ENCODE data around the gene C22orf39. TPM values are rescaled to one million over a fixed set of nuclear protein-coding genes. Genes with fewer than 3 reads are reported as not detected.
A peak's percentile ranks its signal among the peaks of the same experiment; 100 is the strongest.

The C22orf39 gene
- total and polyA plus RNA-seq, 10 of the 15 experiments (the other 5 are each of a cell fraction or from before 2014, with no cell fraction given), result 6.7 to 47.0 (median 26.5) TPM

DNA sequence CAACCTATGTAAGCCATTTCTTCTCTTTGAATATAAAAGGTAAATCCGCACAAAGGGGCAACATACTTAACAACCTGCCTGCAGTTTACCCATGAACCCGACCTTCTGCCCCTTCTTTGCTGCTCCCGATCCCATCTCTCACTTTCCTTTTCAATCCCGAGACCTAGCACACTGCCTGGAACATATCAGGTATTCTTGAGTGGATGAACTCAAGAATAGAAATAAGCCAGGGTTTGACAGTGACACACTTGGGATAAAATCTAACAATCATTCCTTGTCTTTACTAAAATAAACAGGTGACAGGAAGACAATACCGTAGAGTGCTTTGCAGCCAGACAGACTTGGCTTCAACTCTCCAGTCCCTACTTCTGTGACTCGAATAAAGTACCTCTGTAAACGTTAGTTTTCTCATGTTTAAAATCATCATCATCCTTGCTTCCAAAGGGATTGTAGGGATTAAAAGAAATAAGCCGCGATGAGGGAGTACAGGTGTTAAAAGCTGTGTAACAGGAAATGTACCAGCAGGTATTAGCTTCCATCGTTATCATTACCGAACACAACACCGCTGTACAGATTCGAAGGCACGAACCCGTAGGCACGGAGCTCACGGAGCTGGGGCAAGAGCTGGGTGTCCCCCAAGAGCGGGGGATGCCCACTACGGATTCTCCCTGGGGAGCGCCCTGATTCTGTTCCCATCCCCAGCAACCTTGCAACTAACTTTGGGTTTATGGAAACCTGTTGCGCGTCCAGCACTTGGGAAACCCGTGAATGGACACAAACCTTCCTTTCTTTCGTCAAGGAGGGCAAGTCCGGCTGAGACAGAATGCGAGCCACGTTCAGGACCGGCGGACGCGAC is 30.8 kb upstream of the C22orf39 start (continued):
- TF ChIP-seq, protein P1, sequence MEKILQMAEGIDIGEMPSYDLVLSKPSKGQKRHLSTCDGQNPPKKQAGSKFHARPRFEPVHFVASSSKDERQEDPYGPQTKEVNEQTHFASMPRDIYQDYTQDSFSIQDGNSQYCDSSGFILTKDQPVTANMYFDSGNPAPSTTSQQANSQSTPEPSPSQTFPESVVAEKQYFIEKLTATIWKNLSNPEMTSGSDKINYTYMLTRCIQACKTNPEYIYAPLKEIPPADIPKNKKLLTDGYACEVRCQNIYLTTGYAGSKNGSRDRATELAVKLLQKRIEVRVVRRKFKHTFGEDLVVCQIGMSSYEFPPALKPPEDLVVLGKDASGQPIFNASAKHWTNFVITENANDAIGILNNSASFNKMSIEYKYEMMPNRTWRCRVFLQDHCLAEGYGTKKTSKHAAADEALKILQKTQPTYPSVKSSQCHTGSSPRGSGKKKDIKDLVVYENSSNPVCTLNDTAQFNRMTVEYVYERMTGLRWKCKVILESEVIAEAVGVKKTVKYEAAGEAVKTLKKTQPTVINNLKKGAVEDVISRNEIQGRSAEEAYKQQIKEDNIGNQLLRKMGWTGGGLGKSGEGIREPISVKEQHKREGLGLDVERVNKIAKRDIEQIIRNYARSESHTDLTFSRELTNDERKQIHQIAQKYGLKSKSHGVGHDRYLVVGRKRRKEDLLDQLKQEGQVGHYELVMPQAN (conservative IDR thresholded peaks at IDR 0.05), result no peak; the same call in 1 of the 2 replicates
- TF ChIP-seq NR2C1 (IDR thresholded peaks at IDR 0.05), result no peak

DNA sequence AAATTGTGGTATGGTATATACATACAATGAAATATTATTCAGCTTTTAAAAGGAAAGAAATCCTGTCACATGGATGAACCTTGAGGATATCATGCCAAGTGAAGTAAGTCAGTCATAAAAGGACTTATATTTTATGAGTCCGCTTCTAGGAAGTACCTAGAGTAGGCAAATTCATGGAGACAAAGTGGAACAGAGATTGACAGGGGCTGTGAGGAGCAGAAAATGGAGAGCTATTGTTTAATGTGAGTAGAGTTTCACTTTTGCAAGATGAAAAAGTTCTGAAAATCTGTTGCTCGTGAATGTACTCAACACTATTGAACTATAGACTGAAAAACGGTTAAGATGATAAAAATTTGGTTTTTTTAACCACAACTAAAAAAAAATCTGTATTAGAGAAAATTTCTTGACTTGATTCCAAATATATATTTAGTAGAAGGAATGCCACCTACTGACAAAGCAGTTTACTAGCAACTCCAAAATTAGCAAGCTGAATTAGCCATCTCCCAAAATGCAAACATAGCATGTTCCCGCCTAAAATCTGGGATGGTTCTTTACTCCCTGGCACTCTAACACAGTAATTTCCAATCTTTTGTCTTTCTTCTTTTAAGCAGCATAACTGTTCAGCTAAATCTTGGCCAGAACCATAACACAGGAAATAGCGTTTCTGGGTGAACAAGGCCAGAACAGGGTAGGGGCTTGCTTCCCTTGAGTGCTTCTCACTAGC is 30.0 kb upstream of the C22orf39 start:
- 15% methylated on average over 5 of the region's 5 CpGs for WGBS (ENCODE audit: insufficient coverage, insufficient replicate concordance, low lambda C conversion rate, missing lambda C conversion rate)
- Histone ChIP-seq H3K9me3 (replicated peaks; ENCODE audit: control insufficient read depth, insufficient read depth, low read length) (no peaks in the 10 kb centered on the region), H3K4me3 (peak overlapping the region; percentile 97), H3K4me1 (ENCODE audit: control insufficient read depth, insufficient read depth, low read length) (no peaks in the 10 kb centered on the region), H3K36me3 (ENCODE audit: control insufficient read depth in 2 of 2, insufficient read depth in 2 of 2, low read length in 1 of 2) (peaks cover 12 to 19% of the 10 kb centered on the region in 2 experiments; a peak in 2 of 4 replicates), H2AFZ (ENCODE audit: control insufficient read depth, low read depth, low read length) (no peak overlapping the region; the same call in 1 of the 2 replicates), H4K20me1 (ENCODE audit: control insufficient read depth, insufficient read depth) (no peaks in the 10 kb centered on the region; the same call in 1 of the 2 replicates), H3K79me2 (ENCODE audit: control insufficient read depth, insufficient read depth, low read length) (peaks cover 39% of the 10 kb centered on the region), H3K4me2 (ENCODE audit: control insufficient read depth, insufficient read depth) (peak overlapping the region; percentile 79), H3K9ac (ENCODE audit: control insufficient read depth, insufficient read depth, low read length) (peak overlapping the region; percentile 80), H3K27me3 (replicated peaks in 1 of 2; ENCODE audit: control insufficient read depth in 2 of 2, insufficient read depth in 2 of 2, low read length in 1 of 2) (no peaks in the 10 kb centered on the region), H3K27ac (ENCODE audit: control insufficient read depth, insufficient read depth) (peak overlapping the region; percentile 97; the same call in 1 of the 2 replicates)
- TF ChIP-seq, protein P2, sequence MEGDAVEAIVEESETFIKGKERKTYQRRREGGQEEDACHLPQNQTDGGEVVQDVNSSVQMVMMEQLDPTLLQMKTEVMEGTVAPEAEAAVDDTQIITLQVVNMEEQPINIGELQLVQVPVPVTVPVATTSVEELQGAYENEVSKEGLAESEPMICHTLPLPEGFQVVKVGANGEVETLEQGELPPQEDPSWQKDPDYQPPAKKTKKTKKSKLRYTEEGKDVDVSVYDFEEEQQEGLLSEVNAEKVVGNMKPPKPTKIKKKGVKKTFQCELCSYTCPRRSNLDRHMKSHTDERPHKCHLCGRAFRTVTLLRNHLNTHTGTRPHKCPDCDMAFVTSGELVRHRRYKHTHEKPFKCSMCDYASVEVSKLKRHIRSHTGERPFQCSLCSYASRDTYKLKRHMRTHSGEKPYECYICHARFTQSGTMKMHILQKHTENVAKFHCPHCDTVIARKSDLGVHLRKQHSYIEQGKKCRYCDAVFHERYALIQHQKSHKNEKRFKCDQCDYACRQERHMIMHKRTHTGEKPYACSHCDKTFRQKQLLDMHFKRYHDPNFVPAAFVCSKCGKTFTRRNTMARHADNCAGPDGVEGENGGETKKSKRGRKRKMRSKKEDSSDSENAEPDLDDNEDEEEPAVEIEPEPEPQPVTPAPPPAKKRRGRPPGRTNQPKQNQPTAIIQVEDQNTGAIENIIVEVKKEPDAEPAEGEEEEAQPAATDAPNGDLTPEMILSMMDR (IDR thresholded peaks at IDR 0.05 in 2 of 3, conservative IDR thresholded peaks at IDR 0.05 in 1 of 3; ENCODE audit: control insufficient read depth in 2 of 3, extremely low read depth in 1 of 3, insufficient read depth in 1 of 3, low read depth in 3 of 3, low read length in 3 of 3), result peak in 2 of 3 experiments; percentile 17 to 53; a peak in 3 of 6 replicates
- TF ChIP-seq RAD21 (IDR thresholded peaks at IDR 0.05; ENCODE audit: insufficient read depth, low read depth, low read length) (0 out of 2 replicates have a peak, but pooled peaks have one; percentile 17), RUNX3 (IDR thresholded peaks at IDR 0.05; ENCODE audit: low read length) (peak; percentile 13; the same call in 1 of the 2 replicates), FOS (IDR thresholded peaks at IDR 0.05; ENCODE audit: borderline replicate concordance, extremely low read depth, insufficient read length) (no peak), SMC3 (IDR thresholded peaks at IDR 0.05; ENCODE audit: borderline replicate concordance, low read length) (peak; percentile 17; the same call in 1 of the 2 replicates), CHD2 (IDR thresholded peaks at IDR 0.05; ENCODE audit: borderline replicate concordance, low read depth, low read length) (no peak), IKZF2 (IDR thresholded peaks at IDR 0.05) (0 out of 4 replicates have a peak, but pooled peaks of 1 of the 2 experiments have one; percentile 6)
- TF ChIP-seq, protein P3, sequence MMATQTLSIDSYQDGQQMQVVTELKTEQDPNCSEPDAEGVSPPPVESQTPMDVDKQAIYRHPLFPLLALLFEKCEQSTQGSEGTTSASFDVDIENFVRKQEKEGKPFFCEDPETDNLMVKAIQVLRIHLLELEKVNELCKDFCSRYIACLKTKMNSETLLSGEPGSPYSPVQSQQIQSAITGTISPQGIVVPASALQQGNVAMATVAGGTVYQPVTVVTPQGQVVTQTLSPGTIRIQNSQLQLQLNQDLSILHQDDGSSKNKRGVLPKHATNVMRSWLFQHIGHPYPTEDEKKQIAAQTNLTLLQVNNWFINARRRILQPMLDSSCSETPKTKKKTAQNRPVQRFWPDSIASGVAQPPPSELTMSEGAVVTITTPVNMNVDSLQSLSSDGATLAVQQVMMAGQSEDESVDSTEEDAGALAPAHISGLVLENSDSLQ (IDR thresholded peaks at IDR 0.05), result peak; percentile 84
- RAD21 ChIA-PET (ENCODE audit: unreplicated experiment), result interaction anchor here (0.7 to 3.6 kb wide), 10 partner anchors 26 to 333 kb away, joined by 3 to 25 read pairs (median 4); partner anchors contain the start of genes C22orf39, ESS2 and SLC25A1
- SMC1A ChIA-PET (ENCODE audit: uncharacterized antibody, unreplicated experiment), result interaction anchor here (0.6 to 3.8 kb wide), 17 partner anchors 12 to 298 kb away, joined by 3 to 19 read pairs (median 4); partner anchors contain the start of genes C22orf39, HIRA, MRPL40 and SLC25A1
- CTCF ChIA-PET, result interaction anchor here (0.7 to 3.2 kb wide), 26 partner anchors 11 to 362 kb away, joined by 3 to 36 read pairs (median 3); partner anchors contain the start of genes ESS2 and SLC25A1
- POLR2A ChIA-PET, result interaction anchor here (0.8 to 1.4 kb wide), 4 partner anchors 46 to 378 kb away, joined by 3 to 9 read pairs (median 3); partner anchors contain the start of gene HIRA
- in situ Hi-C loops (cut with MboI) (no loop called here), intact Hi-C loops (cut with micrococcal nuclease; ENCODE audit: unreplicated experiment) (loop anchor here (2.0 to 10.0 kb wide), 3 partner anchors 29 to 183 kb away; partner anchors contain the start of gene CLTCL1)
- ATAC-seq, result no peak
- no peak for FAIRE-seq
- DNase-seq (ENCODE audit: low read depth, low spot score), result no peak
- no TSS peak for BruUV-seq (replicated peaks)
